PC-3 (cell line): ENCODE data around the gene C1QTNF12. TPM values are rescaled to one million over a fixed set of nuclear protein-coding genes. Genes with fewer than 3 reads are reported as not detected.

Source experiments
- ATAC-seq: fragments of 200-7000 bp; cut with Tn5 transposase; 2 replicates; pipeline ENCODE4 v1.9.1; 2020; ENCODE audit warnings: mild to moderate bottlenecking, moderate library complexity
- BruUV-seq: library from RNA; stranded (reverse); fragments of 400-500 nt; replicated peaks from 2 replicates; lab custom pipeline; 2021; lab: Mats Ljungman, UMichigan
- CTCF ChIA-PET: fragments of 300-600 bp; sonication (Branson Sonifier 250); formaldehyde crosslinking; loops from one replicate; lab custom pipeline; 2022; ENCODE audit warnings: antibody characterized with exemption; lab: Charles Lee
- POLR2A ChIA-PET: fragments of 300-600 bp; sonication (Branson Sonifier 250); formaldehyde crosslinking; loops from one replicate; lab custom pipeline; 2022; ENCODE audit warnings: antibody characterized with exemption; ENCODE audit not compliant: unreplicated experiment; lab: Charles Lee
- DNase-seq: peaks from one replicate; pipeline ENCODE4 v3.0.0-alpha.2; 2015
- H2AFZ ChIP-seq: fragments of 300-600 bp; sonication (generic); 2 replicates; pipeline ENCODE4 v1.6.0; 2016; ENCODE audit warnings: antibody characterized with exemption, low read length
- H3F3A ChIP-seq: fragments of 300-600 bp; sonication (generic); one replicate; pipeline ENCODE4 v1.6.0; 2017; ENCODE audit warnings: antibody characterized with exemption, low read length, control low read depth, mild to moderate bottlenecking; ENCODE audit not compliant: unreplicated experiment
- H3K27ac ChIP-seq: fragments of 300-600 bp; sonication (generic); 2 replicates; pipeline ENCODE4 v1.5.1; 2016; ENCODE audit warnings: mild to moderate bottlenecking, low read length
- H3K27me3 ChIP-seq: fragments of 300-600 bp; sonication (generic); 2 replicates; pipeline ENCODE4 v1.6.1; 2016; ENCODE audit warnings: low read length, mixed read lengths
- H3K36me3 ChIP-seq: fragments of 300-600 bp; sonication (generic); 2 replicates; pipeline ENCODE4 v1.6.1; 2016; ENCODE audit warnings: low read depth, mixed run types, low read length, mixed read lengths
- H3K4me1 ChIP-seq: fragments of 300-600 bp; sonication (generic); 2 replicates; pipeline ENCODE4 v1.5.1; 2016; ENCODE audit warnings: low read length; ENCODE audit not compliant: insufficient read depth
- H3K4me2 ChIP-seq: fragments of 300-600 bp; sonication (generic); 2 replicates; pipeline ENCODE4 v1.6.0; 2016; ENCODE audit warnings: low read length
- H3K4me3 ChIP-seq: fragments of 300-600 bp; sonication (generic); 2 replicates; pipeline ENCODE4 v1.5.1; 2016; ENCODE audit warnings: mild to moderate bottlenecking, low read length, mixed read lengths
- H3K79me2 ChIP-seq: fragments of 300-600 bp; sonication (generic); 2 replicates; pipeline ENCODE4 v1.6.1; 2017; ENCODE audit warnings: low read length, mixed read lengths
- H3K9ac ChIP-seq: fragments of 300-600 bp; sonication (generic); 2 replicates; pipeline ENCODE4 v1.6.0; 2016; ENCODE audit warnings: mild to moderate bottlenecking, low read length
- H3K9me2 ChIP-seq: fragments of 300-600 bp; sonication (generic); replicated peaks from 2 replicates; pipeline ENCODE4 v1.6.1; 2016; ENCODE audit warnings: mixed run types, low read length, mixed read lengths
- H3K9me3 ChIP-seq: fragments of 300-600 bp; sonication (generic); 2 replicates; pipeline ENCODE4 v1.6.1; 2016; ENCODE audit warnings: low read length, mixed read lengths
- H4K20me1 ChIP-seq: fragments of 300-600 bp; sonication (generic); 2 replicates; pipeline ENCODE4 v1.6.1; 2016; ENCODE audit warnings: low read length, mixed read lengths
- EZH2 ChIP-seq: fragments of 300-600 bp; sonication (generic); IDR thresholded peaks from one replicate; pipeline ENCODE4 v1.6.1; 2017; ENCODE audit warnings: antibody characterized with exemption, mild to moderate bottlenecking, low read length; ENCODE audit not compliant: unreplicated experiment
- EZH2phosphoT487 ChIP-seq: fragments of 300-600 bp; sonication (generic); IDR thresholded peaks from 2 replicates; pipeline ENCODE4 v1.6.1; 2018; ENCODE audit warnings: mild to moderate bottlenecking, antibody characterized with exemption, low read length, borderline replicate concordance
- intact Hi-C: fragments of 100-400 bp; cut with micrococcal nuclease; formaldehyde crosslinking; loops from 2 replicates; pipeline ENCODE4 v1.9.0; 2023
- total RNA-seq: library from RNA; depleted of rRNA; stranded (reverse); fragments of >200 nt; gene quantifications from 2 replicates; pipeline ENCODE4 v1.2.3, GENCODE V29; 2014
- TF ChIP-seq, protein P1 (sequence below): fragments of 300-600 bp; sonication (generic); conservative IDR thresholded peaks from 2 replicates; pipeline ENCODE4 v1.5.1; 2017; ENCODE audit warnings: antibody characterized with exemption, low read depth, mild to moderate bottlenecking, low read length

The C1QTNF12 gene
- total RNA-seq, 1 experiment from 2014 or later: 3.9 TPM

DNA sequence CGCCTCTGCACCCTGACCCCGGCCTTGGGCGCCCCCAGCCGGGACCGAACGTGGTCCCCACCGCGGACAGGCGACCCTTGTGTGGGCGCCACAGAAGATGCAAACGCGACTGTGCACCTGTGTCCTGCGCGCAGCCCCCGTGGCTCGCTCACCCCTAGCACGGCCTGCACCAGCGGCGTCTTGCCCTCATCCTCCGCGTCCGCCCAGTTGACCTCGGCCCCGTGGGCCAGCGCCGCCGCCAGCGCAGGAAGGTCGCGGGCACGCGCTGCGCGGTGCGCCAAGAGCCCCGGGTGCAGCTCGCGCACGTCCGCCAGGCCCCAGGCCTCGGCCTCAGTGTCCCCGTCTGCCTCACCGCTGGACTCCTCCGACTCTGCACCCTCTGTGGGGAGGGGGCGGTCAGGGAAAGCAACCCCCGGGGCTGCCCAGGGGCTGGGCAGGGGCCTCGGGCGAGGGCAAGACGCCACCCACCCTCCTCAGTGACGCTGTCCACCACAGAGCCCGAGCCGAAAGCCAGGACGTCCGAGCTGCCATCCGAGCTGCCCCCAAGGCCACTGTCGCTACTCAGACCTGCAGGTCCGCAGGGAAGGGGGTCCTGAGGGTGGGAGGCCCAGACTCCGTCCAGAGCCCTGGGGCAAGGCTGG lies 47.8 kb upstream of the C1QTNF12 start:
- CTCF ChIA-PET: interaction anchor here (0.5 kb wide), 1 partner anchor 44 kb away, joined by 3 read pairs; no protein-coding TSS in a partner anchor
- no peak for TF ChIP-seq EZH2phosphoT487
- no peak for TF ChIP-seq EZH2
- TF ChIP-seq, protein P1, sequence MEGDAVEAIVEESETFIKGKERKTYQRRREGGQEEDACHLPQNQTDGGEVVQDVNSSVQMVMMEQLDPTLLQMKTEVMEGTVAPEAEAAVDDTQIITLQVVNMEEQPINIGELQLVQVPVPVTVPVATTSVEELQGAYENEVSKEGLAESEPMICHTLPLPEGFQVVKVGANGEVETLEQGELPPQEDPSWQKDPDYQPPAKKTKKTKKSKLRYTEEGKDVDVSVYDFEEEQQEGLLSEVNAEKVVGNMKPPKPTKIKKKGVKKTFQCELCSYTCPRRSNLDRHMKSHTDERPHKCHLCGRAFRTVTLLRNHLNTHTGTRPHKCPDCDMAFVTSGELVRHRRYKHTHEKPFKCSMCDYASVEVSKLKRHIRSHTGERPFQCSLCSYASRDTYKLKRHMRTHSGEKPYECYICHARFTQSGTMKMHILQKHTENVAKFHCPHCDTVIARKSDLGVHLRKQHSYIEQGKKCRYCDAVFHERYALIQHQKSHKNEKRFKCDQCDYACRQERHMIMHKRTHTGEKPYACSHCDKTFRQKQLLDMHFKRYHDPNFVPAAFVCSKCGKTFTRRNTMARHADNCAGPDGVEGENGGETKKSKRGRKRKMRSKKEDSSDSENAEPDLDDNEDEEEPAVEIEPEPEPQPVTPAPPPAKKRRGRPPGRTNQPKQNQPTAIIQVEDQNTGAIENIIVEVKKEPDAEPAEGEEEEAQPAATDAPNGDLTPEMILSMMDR: no peak

DNA sequence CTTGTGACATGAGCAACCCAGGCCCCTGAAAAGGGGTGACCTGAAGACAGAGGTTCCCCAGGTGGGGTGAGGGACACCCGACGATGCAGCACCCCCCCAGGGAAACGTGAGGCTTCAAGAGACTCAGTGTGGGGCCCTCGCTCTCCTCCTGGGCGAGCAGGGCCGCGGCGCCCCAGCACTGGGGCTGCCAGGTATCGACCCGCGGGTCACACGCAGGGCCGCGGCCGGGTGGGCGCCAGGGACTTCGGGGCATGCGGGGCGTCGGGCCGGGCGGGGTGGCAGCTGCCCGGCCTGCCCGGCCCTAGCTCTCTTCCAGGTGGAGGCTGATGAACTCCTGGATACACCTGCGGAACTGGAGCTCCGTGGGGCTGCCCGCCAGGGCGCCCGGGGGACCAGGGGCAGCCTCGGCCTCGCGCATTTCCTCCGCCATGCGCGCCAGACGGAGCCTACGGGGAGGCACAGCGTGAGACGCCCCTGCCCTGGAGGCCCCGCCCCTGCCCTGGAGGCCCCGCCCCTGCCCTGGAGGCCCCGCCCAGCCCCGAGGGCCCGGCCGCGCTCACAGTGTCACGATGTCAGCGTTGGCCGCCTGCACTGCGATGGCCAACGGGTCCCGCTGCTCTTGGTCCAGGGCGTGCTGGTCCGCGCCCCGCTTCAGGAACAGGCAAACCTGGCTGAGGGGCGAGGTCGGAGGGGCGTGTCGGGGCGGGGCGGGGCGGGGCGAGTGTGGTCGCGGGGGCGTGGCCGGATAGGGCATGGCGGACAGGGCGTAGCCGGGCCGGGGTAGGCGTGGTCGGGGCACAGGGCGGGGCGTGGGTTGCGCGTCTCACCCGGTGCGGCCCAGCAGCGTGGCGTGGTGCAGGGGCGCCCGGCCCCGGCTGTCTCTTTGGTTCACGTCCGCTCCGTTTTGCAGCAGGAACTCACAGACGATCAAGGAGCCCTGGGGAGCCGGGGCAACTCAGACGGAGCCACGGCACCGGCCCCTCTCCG lies 47.0 kb upstream of the C1QTNF12 start:
- CTCF ChIA-PET: interaction anchor here (0.6 kb wide), 1 partner anchor 16 kb away, joined by 3 read pairs; no protein-coding TSS in a partner anchor
- intact Hi-C loops: loop anchor here (2.0 to 5.0 kb wide), 2 partner anchors 56 to 171 kb away; no protein-coding TSS in a partner anchor

More for the DNA sequence above, 47.8 kb upstream of the C1QTNF12 start:
- DNase-seq: no peak
- H3F3A ChIP-seq: no peaks in the 10 kb centered on the region
- no peaks in the 10 kb centered on the region for H3K79me2 ChIP-seq
- no peak overlapping the region for H3K27ac ChIP-seq
- BruUV-seq: no TSS peak
- H3K4me2 ChIP-seq: no peak overlapping the region
- H3K9ac ChIP-seq: no peak overlapping the region
- H3K4me3 ChIP-seq: no peak overlapping the region
- no peak for ATAC-seq
- intact Hi-C loops: loop anchor here (5.0 kb wide), 1 partner anchor 57 kb away; no protein-coding TSS in a partner anchor
- no peak overlapping the region for H2AFZ ChIP-seq
- no peaks in the 10 kb centered on the region for H4K20me1 ChIP-seq
- H3K27me3 ChIP-seq: no peaks in the 10 kb centered on the region
- POLR2A ChIA-PET: no interaction called here
- peaks cover 12% of the 10 kb centered on the region for H3K4me1 ChIP-seq
- H3K9me2 ChIP-seq: no peaks in the 10 kb centered on the region
- no peaks in the 10 kb centered on the region for H3K36me3 ChIP-seq
- H3K9me3 ChIP-seq: no peaks in the 10 kb centered on the region

More for the DNA sequence above, 47.0 kb upstream of the C1QTNF12 start:
- Histone ChIP-seq H4K20me1 (no peaks in the 10 kb centered on the region), H2AFZ (no peak overlapping the region), H3K79me2 (no peaks in the 10 kb centered on the region), H3F3A (no peaks in the 10 kb centered on the region), H3K9ac (no peak overlapping the region), H3K36me3 (no peaks in the 10 kb centered on the region), H3K9me3 (no peaks in the 10 kb centered on the region), H3K27ac (no peak overlapping the region), H3K4me2 (no peak overlapping the region), H3K4me3 (no peak overlapping the region), H3K9me2 (no peaks in the 10 kb centered on the region), H3K4me1 (peaks cover 12% of the 10 kb centered on the region), H3K27me3 (no peaks in the 10 kb centered on the region)
- no TSS peak for BruUV-seq
- no peak for ATAC-seq
- DNase-seq: no peak
- no peak for TF ChIP-seq EZH2phosphoT487
- no peak for TF ChIP-seq EZH2
- TF ChIP-seq, protein P1: no peak
- POLR2A ChIA-PET: no interaction called here
